Astrocyte (in vitro differentiated cells and primary cell): ENCODE measurements around the gene ANKRD12. TPM values are rescaled to one million over a fixed set of nuclear protein-coding genes. Genes with fewer than 3 reads are reported as not detected.

Experiments
- DNase-seq: peaks from one replicate; pipeline ENCODE4 v3.0.0-alpha.2; 2010; ENCODE audit warnings: low read depth
- FAIRE-seq: peaks from 2 replicates; lab custom pipeline; 2011; peaks lifted over from hg19 to GRCh38; lab: Jason Lieb, UNC
- H2AFZ ChIP-seq: 2 replicates; pipeline ENCODE4 v1.6.0; 2012; ENCODE audit warnings: low read depth, low read length, inconsistent platforms
- H3K27ac ChIP-seq: 2 replicates; pipeline ENCODE4 v1.5.1; 2011; ENCODE audit warnings: low read depth, low read length, inconsistent platforms
- H3K27me3 ChIP-seq: 2 replicates; pipeline ENCODE4 v1.6.0; 2011; ENCODE audit warnings: low read length, inconsistent platforms; ENCODE audit not compliant: insufficient read depth
- H3K36me3 ChIP-seq: 2 replicates; pipeline ENCODE4 v1.5.1; 2011; ENCODE audit warnings: low read length, inconsistent platforms; ENCODE audit not compliant: insufficient read depth
- H3K4me1 ChIP-seq: 2 replicates; pipeline ENCODE4 v1.5.1; 2011; ENCODE audit warnings: low read length, inconsistent platforms; ENCODE audit not compliant: insufficient read depth
- H3K4me2 ChIP-seq: 2 replicates; pipeline ENCODE4 v1.6.0; 2012; ENCODE audit warnings: low read length, inconsistent platforms
- H3K4me3 ChIP-seq: 2 replicates; pipeline ENCODE4 v1.5.1; 2011; ENCODE audit warnings: low read depth, mild to moderate bottlenecking, low read length, inconsistent platforms; ENCODE audit not compliant: insufficient read depth
- H3K79me2 ChIP-seq: 2 replicates; pipeline ENCODE4 v1.6.0; 2012; ENCODE audit warnings: mild to moderate bottlenecking, low read length, inconsistent platforms; ENCODE audit not compliant: insufficient read depth
- H3K9ac ChIP-seq: 2 replicates; pipeline ENCODE4 v1.6.0; 2012; ENCODE audit warnings: mild to moderate bottlenecking, low read length, inconsistent platforms
- H3K9me3 ChIP-seq: 2 replicates; pipeline ENCODE4 v1.5.1; 2012; ENCODE audit warnings: low read depth, mild to moderate bottlenecking, low read length, inconsistent platforms; ENCODE audit not compliant: insufficient read depth
- H4K20me1 ChIP-seq: 2 replicates; pipeline ENCODE4 v1.6.0; 2012; ENCODE audit warnings: low read length, inconsistent platforms; ENCODE audit not compliant: insufficient read depth
- H3K27ac Mint-ChIP-seq: one replicate; pipeline ENCODE4 v1.8.0; 2021; ENCODE audit warnings: mild to moderate bottlenecking, mixed read lengths; ENCODE audit not compliant: unreplicated experiment
- H3K27me3 Mint-ChIP-seq: one replicate; pipeline ENCODE4 v1.8.0; 2021; ENCODE audit warnings: low read depth, mixed read lengths; ENCODE audit not compliant: unreplicated experiment
- H3K36me3 Mint-ChIP-seq: one replicate; pipeline ENCODE4 v1.8.0; 2021; ENCODE audit warnings: low read depth, mixed read lengths; ENCODE audit not compliant: unreplicated experiment
- H3K4me1 Mint-ChIP-seq: one replicate; pipeline ENCODE4 v1.8.0; 2021; ENCODE audit warnings: low read depth, mixed read lengths; ENCODE audit not compliant: unreplicated experiment
- H3K4me3 Mint-ChIP-seq: one replicate; pipeline ENCODE4 v1.8.0; 2021; ENCODE audit warnings: mild to moderate bottlenecking, moderate library complexity, mixed read lengths; ENCODE audit not compliant: unreplicated experiment
- H3K9me3 Mint-ChIP-seq: one replicate; pipeline ENCODE4 v1.8.0; 2021; ENCODE audit warnings: mild to moderate bottlenecking, mixed read lengths; ENCODE audit not compliant: unreplicated experiment
- CTCF ChIP-seq: IDR thresholded peaks from 2 replicates; pipeline ENCODE4 v1.5.1; 2011; ENCODE audit warnings: low read depth, mild to moderate bottlenecking, inconsistent platforms, low read length, moderate library complexity; ENCODE audit not compliant: insufficient read depth
- EZH2 ChIP-seq: IDR thresholded peaks from 2 replicates; pipeline ENCODE4 v1.6.1; 2012; ENCODE audit warnings: mild to moderate bottlenecking, low read length, inconsistent platforms; ENCODE audit not compliant: insufficient read depth
- total RNA-seq: library from RNA; stranded (reverse); gene quantifications from 2 replicates; pipeline ENCODE4 v1.2.1, GENCODE V29; 2021

Gene ANKRD12
- total RNA-seq, 1 donor from 2014 or later: 24.4 TPM

- H3K9ac ChIP-seq: no peak overlapping the region
- H3K27ac ChIP-seq: no peak overlapping the region
- H2AFZ ChIP-seq: no peak overlapping the region
- H3K4me1 Mint-ChIP-seq: peaks cover 7% of the 10 kb centered on the region
- H3K4me2 ChIP-seq: no peak overlapping the region
- H3K79me2 ChIP-seq: peaks cover 33% of the 10 kb centered on the region
- peaks cover 16% of the 10 kb centered on the region for H3K4me1 ChIP-seq
- no peaks in the 10 kb centered on the region for H3K9me3 ChIP-seq
- FAIRE-seq: no peak
- no peak overlapping the region for H3K27ac Mint-ChIP-seq
- no peaks in the 10 kb centered on the region for H3K27me3 Mint-ChIP-seq
- H3K27me3 ChIP-seq: no peaks in the 10 kb centered on the region
- TF ChIP-seq EZH2 (no peak), CTCF (no peak)
- H3K36me3 ChIP-seq: no peaks in the 10 kb centered on the region
- no peak overlapping the region for H3K4me3 Mint-ChIP-seq
- H3K4me3 ChIP-seq: no peak overlapping the region
- peaks cover 1% of the 10 kb centered on the region for H3K9me3 Mint-ChIP-seq
- no peaks in the 10 kb centered on the region for H3K36me3 Mint-ChIP-seq
- H4K20me1 ChIP-seq: peaks cover 29% of the 10 kb centered on the region
- DNase-seq: no peak
Observed at GRCh38 chr18:9100796-9101195, 35.8 kb upstream of the ANKRD12 start.

- H3K27me3 ChIP-seq: no peaks in the 10 kb centered on the region
- peak overlapping the region; percentile 96 for H3K4me3 ChIP-seq
- H3K9ac ChIP-seq: peak overlapping the region; percentile 94
- Mint-ChIP-seq H3K4me1 (peaks cover 16% of the 10 kb centered on the region), H3K4me3 (peak overlapping the region; percentile 97), H3K27ac (peak overlapping the region; percentile 60), H3K9me3 (peaks cover 1% of the 10 kb centered on the region), H3K36me3 (no peaks in the 10 kb centered on the region), H3K27me3 (no peaks in the 10 kb centered on the region)
- no peak for FAIRE-seq
- H3K4me2 ChIP-seq: peak overlapping the region; percentile 87
- H3K27ac ChIP-seq: peak overlapping the region; percentile 77
- peaks cover 40% of the 10 kb centered on the region for H4K20me1 ChIP-seq
- H3K9me3 ChIP-seq: no peaks in the 10 kb centered on the region
- no peaks in the 10 kb centered on the region for H3K36me3 ChIP-seq
- peak overlapping the region; percentile 35 for H2AFZ ChIP-seq
- H3K4me1 ChIP-seq: peaks cover 17% of the 10 kb centered on the region
- peak; percentile 68 for DNase-seq
- H3K79me2 ChIP-seq: peaks cover 44% of the 10 kb centered on the region
- TF ChIP-seq EZH2: no peak
- no peak for TF ChIP-seq CTCF
Observed at GRCh38 chr18:9101730-9102507, 34.7 kb upstream of the ANKRD12 start.
